Lower lobe of right lung (tissue), 2 donors: Measurements from ENCODE around the gene ATG2A. TPM values are rescaled to one million over a fixed set of nuclear protein-coding genes. Genes with fewer than 3 reads are reported as not detected.

Experiments used
- ATAC-seq, 2 donors: fragments of 200-7000 bp; cut with Tn5 transposase; one replicate each; pipeline ENCODE4 v1.9.1; 2020 to 2022; ENCODE audit warnings: mild to moderate bottlenecking in 2 of 2, moderate library complexity in 2 of 2
- DNase-seq: peaks from one replicate; pipeline ENCODE4 v3.0.0-alpha.2; 2020
- H3K27ac ChIP-seq: fragments of 200-600 bp; one replicate; pipeline ENCODE4 v1.8.0; 2022
- H3K27me3 ChIP-seq: fragments of 200-600 bp; one replicate; pipeline ENCODE4 v1.8.0; 2022; ENCODE audit warnings: low read depth
- H3K36me3 ChIP-seq: fragments of 200-600 bp; one replicate; pipeline ENCODE4 v1.8.0; 2022; ENCODE audit warnings: mild to moderate bottlenecking
- H3K4me1 ChIP-seq: fragments of 200-600 bp; one replicate; pipeline ENCODE4 v1.8.0; 2022
- H3K4me3 ChIP-seq: fragments of 200-600 bp; one replicate; pipeline ENCODE4 v1.8.0; 2022; ENCODE audit warnings: mild to moderate bottlenecking
- H3K9me3 ChIP-seq: fragments of 200-600 bp; one replicate; pipeline ENCODE4 v1.8.0; 2022
- intact Hi-C: fragments of 100-400 bp; cut with DNase I; formaldehyde crosslinking; loops from one replicate; pipeline ENCODE4 v1.11.0; 2022
- total RNA-seq: library from RNA; stranded (reverse); fragmentation: NEBNext Ultra II Directional; extraction: Animal tissue kit (Norgen Biotek cat#: 25700); gene quantifications from one replicate; pipeline ENCODE4 v1.2.1, GENCODE V29; 2021
- TF ChIP-seq, protein P1 (sequence below): fragments of 200-600 bp; IDR thresholded peaks from one replicate; pipeline ENCODE4 v1.8.0; 2022; ENCODE audit warnings: antibody characterized with exemption, mild to moderate bottlenecking
- donor health status: DM: no; HTN: yes; CAD: no; lungs with severe emphysema.

Gene ATG2A
- total RNA-seq, 1 donor from 2014 or later, result 21.7 TPM

DNA sequence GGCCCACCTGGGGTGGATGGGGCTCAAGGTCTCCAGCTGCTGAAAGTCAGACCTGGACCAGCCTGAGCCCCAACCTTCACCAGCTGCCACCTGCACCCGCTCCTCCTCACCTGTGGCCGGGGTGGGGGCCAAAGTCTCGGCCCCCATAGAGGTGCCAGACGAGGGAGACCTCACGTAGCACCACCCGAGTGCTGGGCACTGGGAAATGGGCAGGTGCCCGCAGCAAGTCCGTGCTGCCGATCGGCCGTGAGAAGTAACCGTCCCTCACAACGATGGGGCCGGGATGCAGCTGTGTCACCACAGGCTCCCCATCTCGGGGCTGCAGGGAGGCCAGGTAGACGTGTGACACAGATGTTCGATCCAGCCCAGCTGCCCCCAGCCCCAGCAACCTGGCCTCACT lies 16.2 kb downstream of the ATG2A start:
- DNase-seq (no peak), ATAC-seq (no peak)
- no peaks in the 10 kb centered on the region for H3K4me1 ChIP-seq
- H3K36me3 ChIP-seq, result peaks cover 95% of the 10 kb centered on the region
- no peaks in the 10 kb centered on the region for H3K9me3 ChIP-seq
- H3K4me3 ChIP-seq, result no peak overlapping the region
- H3K27ac ChIP-seq, result no peak overlapping the region
- H3K27me3 ChIP-seq, result no peaks in the 10 kb centered on the region
- intact Hi-C loops, result no loop called here
- TF ChIP-seq, protein P1, sequence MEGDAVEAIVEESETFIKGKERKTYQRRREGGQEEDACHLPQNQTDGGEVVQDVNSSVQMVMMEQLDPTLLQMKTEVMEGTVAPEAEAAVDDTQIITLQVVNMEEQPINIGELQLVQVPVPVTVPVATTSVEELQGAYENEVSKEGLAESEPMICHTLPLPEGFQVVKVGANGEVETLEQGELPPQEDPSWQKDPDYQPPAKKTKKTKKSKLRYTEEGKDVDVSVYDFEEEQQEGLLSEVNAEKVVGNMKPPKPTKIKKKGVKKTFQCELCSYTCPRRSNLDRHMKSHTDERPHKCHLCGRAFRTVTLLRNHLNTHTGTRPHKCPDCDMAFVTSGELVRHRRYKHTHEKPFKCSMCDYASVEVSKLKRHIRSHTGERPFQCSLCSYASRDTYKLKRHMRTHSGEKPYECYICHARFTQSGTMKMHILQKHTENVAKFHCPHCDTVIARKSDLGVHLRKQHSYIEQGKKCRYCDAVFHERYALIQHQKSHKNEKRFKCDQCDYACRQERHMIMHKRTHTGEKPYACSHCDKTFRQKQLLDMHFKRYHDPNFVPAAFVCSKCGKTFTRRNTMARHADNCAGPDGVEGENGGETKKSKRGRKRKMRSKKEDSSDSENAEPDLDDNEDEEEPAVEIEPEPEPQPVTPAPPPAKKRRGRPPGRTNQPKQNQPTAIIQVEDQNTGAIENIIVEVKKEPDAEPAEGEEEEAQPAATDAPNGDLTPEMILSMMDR, result no peak

DNA sequence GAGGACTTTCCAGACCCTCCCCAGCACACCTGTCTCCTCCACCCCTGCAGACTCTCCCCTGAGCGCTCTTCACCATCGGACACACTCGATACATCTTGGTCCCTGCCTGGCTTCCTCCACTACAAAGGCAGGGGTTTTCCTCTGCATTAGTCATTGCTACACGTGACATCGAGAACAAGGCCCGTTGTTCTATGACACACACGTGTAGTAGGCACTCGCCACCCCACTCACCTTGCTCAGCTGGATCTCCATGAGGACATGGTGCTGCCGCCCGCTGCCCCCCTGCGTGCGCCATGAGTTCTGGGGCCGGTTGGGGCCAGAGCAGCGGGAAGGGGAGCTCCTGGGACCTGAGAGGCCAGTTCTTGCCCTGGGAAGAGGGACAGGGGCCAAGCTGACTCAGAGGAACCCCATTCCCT lies 16.7 kb downstream of the ATG2A start:
- H3K4me1 ChIP-seq, result no peaks in the 10 kb centered on the region
- H3K36me3 ChIP-seq, result peaks cover 94% of the 10 kb centered on the region
- H3K4me3 ChIP-seq, result no peak overlapping the region
- H3K9me3 ChIP-seq, result no peaks in the 10 kb centered on the region
- ATAC-seq (no peak), DNase-seq (no peak)
- intact Hi-C loops, result no loop called here
- TF ChIP-seq, protein P1, result no peak
- H3K27ac ChIP-seq, result no peak overlapping the region
- no peaks in the 10 kb centered on the region for H3K27me3 ChIP-seq

DNA sequence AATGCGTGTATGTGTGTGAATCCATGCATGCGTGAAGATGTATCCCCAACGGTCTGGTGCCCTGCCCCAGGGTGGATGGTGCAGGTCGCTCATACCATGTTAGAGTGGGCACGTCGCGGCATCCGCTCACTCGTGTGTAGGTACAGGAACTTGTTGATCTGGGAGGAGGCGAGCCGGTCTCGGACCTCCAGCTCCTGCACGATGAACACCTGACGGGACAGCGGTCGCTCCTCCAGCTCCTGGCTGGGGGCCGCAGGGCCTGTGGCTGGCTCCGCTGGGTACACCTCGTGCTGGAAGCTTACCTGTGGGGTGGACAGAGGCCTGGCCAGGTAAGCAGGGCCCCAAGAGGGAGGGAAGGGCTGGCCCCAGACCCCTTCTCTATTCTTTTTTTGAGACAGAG lies 18.5 kb downstream of the ATG2A start:
- Histone ChIP-seq H3K4me3 (no peak overlapping the region), H3K4me1 (peaks cover 7% of the 10 kb centered on the region), H3K27me3 (no peaks in the 10 kb centered on the region), H3K27ac (no peak overlapping the region), H3K9me3 (no peaks in the 10 kb centered on the region), H3K36me3 (peaks cover 85% of the 10 kb centered on the region)
- intact Hi-C loops, result no loop called here
- DNase-seq (peak; percentile 45), ATAC-seq (no peak)
- TF ChIP-seq, protein P1, result no peak

DNA sequence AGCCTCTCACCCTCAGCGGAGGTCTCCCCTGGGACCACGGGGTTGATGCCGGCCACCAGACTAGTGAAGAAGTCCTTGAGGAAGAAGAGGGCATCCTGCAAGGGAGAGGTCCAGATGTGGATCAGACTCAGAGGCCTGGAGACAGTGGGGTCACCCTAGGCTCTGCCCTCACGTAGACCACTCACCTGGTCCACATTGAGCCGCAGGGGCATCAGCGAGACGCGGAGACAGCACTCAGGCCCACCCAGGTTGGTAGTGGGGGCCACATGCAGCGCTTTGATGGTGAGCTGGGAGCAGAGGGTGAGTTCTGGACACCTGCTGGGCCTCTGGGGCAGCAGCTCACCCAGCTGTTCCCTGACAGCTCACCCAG lies 18.9 kb downstream of the ATG2A start:
- Histone ChIP-seq H3K27me3 (no peaks in the 10 kb centered on the region), H3K9me3 (no peaks in the 10 kb centered on the region), H3K4me1 (peaks cover 10% of the 10 kb centered on the region), H3K27ac (no peak overlapping the region), H3K36me3 (peaks cover 80% of the 10 kb centered on the region), H3K4me3 (no peak overlapping the region)
- TF ChIP-seq, protein P1, result no peak
- ATAC-seq, result no peak
- intact Hi-C loops, result no loop called here
- no peak for DNase-seq

DNA sequence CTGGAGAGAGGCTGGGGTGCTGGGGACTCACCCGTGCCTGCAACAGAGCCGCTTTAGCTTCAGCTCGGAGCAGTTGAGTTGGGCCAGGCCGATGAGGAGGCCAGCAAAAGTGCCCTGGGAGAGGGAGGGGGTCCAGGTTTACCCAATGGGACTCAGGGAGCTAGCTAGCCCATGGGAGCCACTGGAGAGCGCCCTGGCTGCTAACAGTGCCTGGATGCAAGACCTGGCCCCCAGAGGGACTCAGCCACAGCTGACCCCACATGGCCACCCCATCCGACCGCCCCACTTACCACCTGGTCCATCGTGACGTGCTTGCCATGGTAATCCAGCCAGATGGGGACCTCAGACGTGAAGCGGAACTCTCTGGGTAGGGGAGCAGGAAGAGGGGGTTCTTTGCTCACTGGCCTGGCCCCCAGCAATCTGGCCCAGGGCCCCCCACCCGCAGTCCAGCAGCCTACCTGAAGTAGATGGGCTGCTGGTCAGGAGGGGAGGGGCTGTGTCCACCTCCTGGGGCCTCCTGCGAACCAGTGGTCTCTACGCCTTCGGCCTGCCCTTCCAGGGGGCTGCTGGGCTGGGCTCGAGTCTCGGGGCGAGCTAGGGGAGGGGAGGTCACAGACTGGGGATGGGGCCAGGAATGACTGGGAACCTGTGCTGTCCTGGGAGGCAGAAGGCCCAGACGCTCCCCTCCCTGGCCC lies 19.5 kb downstream of the ATG2A start:
- H3K4me1 ChIP-seq, result peaks cover 10% of the 10 kb centered on the region
- DNase-seq (no peak), ATAC-seq (no peak)
- peaks cover 75% of the 10 kb centered on the region for H3K36me3 ChIP-seq
- no peak overlapping the region for H3K4me3 ChIP-seq
- intact Hi-C loops, result no loop called here
- H3K27ac ChIP-seq, result no peak overlapping the region
- H3K27me3 ChIP-seq, result no peaks in the 10 kb centered on the region
- H3K9me3 ChIP-seq, result no peaks in the 10 kb centered on the region
- TF ChIP-seq, protein P1, result no peak
